Medulla oblongata (tissue), 1 donor: ENCODE measurements around the gene CA10.

Source experiments
- DNase-seq: peaks from one replicate; pipeline ENCODE4 v3.0.0-alpha.2; 2015; ENCODE audit errors: extremely low spot score

The CA10 gene

GRCh38 chr17:51873302-51873701 is 285.2 kb downstream of the CA10 start:
- no peak for DNase-seq

GRCh38 chr17:51869387-51869786 is 289.1 kb downstream of the CA10 start:
- DNase-seq: no peak

- peak; percentile 76 for DNase-seq
These were observed 297.5 kb downstream of the CA10 start for GRCh38 chr17:51860954-51861561.

- no peak for DNase-seq
These were observed 301.4 kb downstream of the CA10 start for GRCh38 chr17:51857052-51857597.

GRCh38 chr17:51855806-51856205 is 302.7 kb downstream of the CA10 start:
- no peak for DNase-seq

- DNase-seq: no peak
These were observed 304.7 kb downstream of the CA10 start for GRCh38 chr17:51853857-51854256.

- DNase-seq: no peak
These were observed 305.9 kb downstream of the CA10 start for GRCh38 chr17:51852603-51853002.

- no peak for DNase-seq
These were observed 308.3 kb downstream of the CA10 start for GRCh38 chr17:51850201-51850600.

GRCh38 chr17:51848451-51848850 is 310.1 kb downstream of the CA10 start:
- DNase-seq: no peak

- no peak for DNase-seq
These were observed 311.9 kb downstream of the CA10 start for GRCh38 chr17:51846566-51846965.

- no peak for DNase-seq
These were observed 312.7 kb downstream of the CA10 start for GRCh38 chr17:51845776-51846175.

- DNase-seq: no peak
These were observed 315.8 kb downstream of the CA10 start for GRCh38 chr17:51842763-51843162.

GRCh38 chr17:51841669-51842068 is 316.8 kb downstream of the CA10 start:
- DNase-seq: no peak

- no peak for DNase-seq
These were observed 317.8 kb downstream of the CA10 start for GRCh38 chr17:51840688-51841087.

- no peak for DNase-seq
These were observed 324.9 kb downstream of the CA10 start for GRCh38 chr17:51833620-51834019.

GRCh38 chr17:51833045-51833444 is 325.5 kb downstream of the CA10 start:
- DNase-seq: no peak

GRCh38 chr17:51830886-51831285 is 327.6 kb downstream of the CA10 start:
- no peak for DNase-seq

GRCh38 chr17:51830451-51830850 is 328.1 kb downstream of the CA10 start:
- no peak for DNase-seq

- no peak for DNase-seq
These were observed 329.6 kb downstream of the CA10 start for GRCh38 chr17:51828901-51829300.

GRCh38 chr17:51827140-51827539 is 331.4 kb downstream of the CA10 start:
- DNase-seq: no peak

- DNase-seq: no peak
These were observed 337.7 kb downstream of the CA10 start for GRCh38 chr17:51820766-51821165.

- DNase-seq: no peak
These were observed 338.3 kb downstream of the CA10 start for GRCh38 chr17:51820252-51820651.

- no peak for DNase-seq
These were observed 338.9 kb downstream of the CA10 start for GRCh38 chr17:51819341-51820219.
